Hematopoietic multipotent progenitor cell treated with erythropoietin and hydrocortisone succinate and interleukin-3 and kit ligand, for 8 days (in vitro differentiated cells): ENCODE data around the gene SLC39A9.
"Not testable (repeated sequence)": the region's sequence is repeated elsewhere in the genome, so short reads cannot be mapped to it uniquely, and the experiment has no call there.

Experiments
- DNase-seq: peaks from one replicate; pipeline ENCODE4 v3.0.0-alpha.2; 2015

SLC39A9 gene

GRCh38 chr14:69480136-69480535 is 81.6 kb downstream of the SLC39A9 start:
- DNase-seq = no peak

- DNase-seq = no peak
Observed at GRCh38 chr14:69481815-69482568, 83.5 kb downstream of the SLC39A9 start.

- no peak for DNase-seq
Observed at GRCh38 chr14:69483765-69484443, 85.4 kb downstream of the SLC39A9 start.

- no peak for DNase-seq
Observed at GRCh38 chr14:69484444-69485314, 86.2 kb downstream of the SLC39A9 start, which contains the start of gene PLEKHD1. PLEKHD1 (plus strand) TSS chr14:69484728; CDS start chr14:69484966, 238 bp downstream.

GRCh38 chr14:69485315-69485660 is 86.8 kb downstream of the SLC39A9 start:
- DNase-seq = no peak

- no peak for DNase-seq
Observed at GRCh38 chr14:69485701-69486100, 87.2 kb downstream of the SLC39A9 start.

GRCh38 chr14:69487226-69487625 is 88.7 kb downstream of the SLC39A9 start:
- no peak for DNase-seq

GRCh38 chr14:69487771-69488170 is 89.3 kb downstream of the SLC39A9 start:
- no peak for DNase-seq

- DNase-seq = no peak
Observed at GRCh38 chr14:69489495-69489894, 91.0 kb downstream of the SLC39A9 start.

GRCh38 chr14:69490219-69490918 is 91.9 kb downstream of the SLC39A9 start:
- DNase-seq = no peak

GRCh38 chr14:69491193-69491592 is 92.7 kb downstream of the SLC39A9 start:
- DNase-seq = no peak

GRCh38 chr14:69493038-69493437 is 94.5 kb downstream of the SLC39A9 start:
- no peak for DNase-seq

- no peak for DNase-seq
Observed at GRCh38 chr14:69493791-69494190, 95.3 kb downstream of the SLC39A9 start.

GRCh38 chr14:69495341-69495921 is 96.9 kb downstream of the SLC39A9 start:
- no peak for DNase-seq

GRCh38 chr14:69497866-69498265 is 99.4 kb downstream of the SLC39A9 start:
- DNase-seq = not testable (repeated sequence)

GRCh38 chr14:69498286-69498685 is 99.8 kb downstream of the SLC39A9 start:
- not testable (repeated sequence) for DNase-seq

- DNase-seq = no peak
Observed at GRCh38 chr14:69499436-69499835, 100.9 kb downstream of the SLC39A9 start.

GRCh38 chr14:69500096-69500495 is 101.6 kb downstream of the SLC39A9 start:
- no peak for DNase-seq

- DNase-seq = no peak
Observed at GRCh38 chr14:69500736-69501135, 102.2 kb downstream of the SLC39A9 start.

- DNase-seq = no peak
Observed at GRCh38 chr14:69501423-69501838, 102.9 kb downstream of the SLC39A9 start.

- DNase-seq = no peak
Observed at GRCh38 chr14:69504775-69505174, 106.3 kb downstream of the SLC39A9 start.
